Stimulated activated naive CD8-positive, alpha-beta T cell treated with anti-CD3 and anti-CD28 coated beads, Interleukin-15, Interleukin-2, amounts not matched to agents 100 U/mL and 50 U/mL, for 24 hours (primary cell): Measurements from ENCODE around the gene C2CD5.
"Not testable (repeated sequence)": the region's sequence is repeated elsewhere in the genome, so short reads cannot be mapped to it uniquely, and the experiment has no call there.

ENCODE experiments used
- ATAC-seq: fragments of 150-1000 bp; cut with Tn5 transposase; one replicate; pipeline ENCODE4 v1.10.0; 2021
- DNase-seq: peaks from one replicate; pipeline ENCODE4 v3.0.0; 2021

C2CD5 gene

GRCh38 chr12:22536346-22536945 is 7.9 kb downstream of the C2CD5 start:
- DNase-seq (no peak), ATAC-seq (no peak)

DNA sequence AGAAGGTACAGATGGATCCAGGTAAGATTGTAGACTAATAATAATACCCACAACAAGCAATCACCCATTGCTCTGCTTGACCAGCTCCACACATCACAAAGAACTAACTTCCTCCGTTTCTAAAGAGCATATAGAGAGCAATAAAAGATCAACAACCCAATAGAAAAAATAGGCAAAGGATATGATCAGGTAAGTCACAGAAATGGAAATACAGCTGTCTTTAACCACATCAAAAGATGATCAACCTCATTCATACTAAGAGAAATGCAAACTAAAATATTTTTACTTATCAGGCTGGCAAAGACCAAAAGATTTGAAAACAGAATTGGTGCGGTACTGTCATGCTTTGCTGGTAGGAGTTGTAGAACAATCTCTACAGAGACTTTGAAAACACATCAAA is 8.9 kb downstream of the C2CD5 start:
- no peak for ATAC-seq
- DNase-seq: no peak

DNA sequence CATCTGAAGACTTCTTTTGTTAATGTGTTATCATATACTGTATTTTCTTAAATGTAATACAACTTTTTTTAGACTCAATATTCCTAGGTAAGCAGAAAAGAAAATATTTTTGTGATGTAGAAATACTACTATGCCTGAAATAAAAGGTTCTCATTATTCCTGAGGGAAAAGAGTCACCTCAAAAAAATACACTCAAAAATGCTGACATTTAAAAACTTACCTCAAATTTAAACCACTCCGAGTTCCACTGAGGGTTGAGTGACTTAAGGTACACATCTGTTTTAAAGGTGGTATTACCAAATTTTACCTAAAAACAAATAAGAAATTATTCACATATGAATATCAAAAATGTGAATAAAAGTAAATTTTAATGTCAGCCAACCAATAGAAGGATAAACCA is 9.3 kb downstream of the C2CD5 start:
- DNase-seq (no peak), ATAC-seq (no peak)

DNA sequence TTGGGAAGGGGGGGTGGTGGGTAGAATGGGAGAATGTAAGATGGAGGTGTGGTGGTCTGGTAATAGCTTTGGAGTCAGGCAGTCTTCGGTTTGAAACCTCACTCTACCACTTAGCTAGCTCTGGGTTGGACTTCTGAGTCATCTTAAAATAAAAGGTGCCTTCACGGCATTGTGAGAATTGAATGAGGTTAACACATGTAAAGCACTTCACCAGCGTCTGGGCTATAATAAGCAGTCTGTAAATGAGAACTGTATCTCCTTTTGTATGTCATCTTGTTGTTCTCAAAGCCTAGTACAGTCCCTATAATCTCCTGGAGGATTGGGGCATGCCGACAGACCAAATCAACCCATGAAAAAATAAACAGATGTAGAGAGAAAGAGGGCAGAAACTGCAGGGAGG is 11.2 kb downstream of the C2CD5 start:
- no peak for ATAC-seq
- no peak for DNase-seq

GRCh38 chr12:22532317-22532716 is 12.0 kb downstream of the C2CD5 start:
- no peak for ATAC-seq
- DNase-seq: no peak

GRCh38 chr12:22531205-22531604 is 13.1 kb downstream of the C2CD5 start:
- DNase-seq (no peak), ATAC-seq (no peak)

GRCh38 chr12:22529281-22530060 is 14.9 kb downstream of the C2CD5 start:
- ATAC-seq: peak; percentile 66

GRCh38 chr12:22527999-22528398 is 16.3 kb downstream of the C2CD5 start:
- no peak for ATAC-seq
- no peak for DNase-seq

More at GRCh38 chr12:22529281-22530060, 14.9 kb downstream of the C2CD5 start:
- DNase-seq: no peak

DNA sequence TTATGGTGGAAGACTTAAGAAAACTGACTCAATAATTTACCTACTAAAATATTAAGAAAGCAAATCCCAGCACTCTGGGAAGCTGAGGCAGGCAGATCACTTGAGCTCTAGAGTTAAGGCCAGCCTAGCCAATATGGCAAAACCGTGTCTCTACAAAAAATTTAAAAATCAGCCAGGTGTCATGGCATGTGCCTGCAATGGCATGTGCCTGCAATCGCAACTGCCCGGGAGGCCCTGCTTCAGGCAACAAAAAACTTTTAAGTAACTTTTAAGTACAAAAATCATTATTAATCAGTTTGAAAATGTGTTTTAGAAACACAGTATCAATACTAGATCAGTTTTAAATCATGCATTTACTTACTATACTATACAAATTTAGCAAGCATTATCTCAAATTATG is 17.5 kb downstream of the C2CD5 start:
- ATAC-seq (no peak), DNase-seq (no peak)

DNA sequence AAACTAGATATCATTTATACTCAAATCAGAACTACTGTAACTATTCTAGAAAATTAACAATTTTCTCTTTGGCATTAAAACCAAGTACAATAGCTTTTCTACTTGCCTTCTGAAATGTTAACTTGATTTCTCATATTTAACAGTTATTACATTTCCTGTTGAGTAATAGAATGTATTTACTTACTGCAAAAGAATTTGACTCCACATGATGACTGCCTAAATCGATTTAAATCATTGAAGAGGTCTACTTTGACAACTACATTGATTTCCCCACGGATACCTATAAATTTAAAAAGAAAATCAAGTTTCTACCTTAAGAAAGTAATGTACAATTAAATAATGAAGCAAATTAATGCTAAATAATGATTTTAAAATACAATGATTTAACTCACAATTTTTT is 18.9 kb downstream of the C2CD5 start:
- no peak for ATAC-seq
- no peak for DNase-seq

- ATAC-seq: no peak
Measured at GRCh38 chr12:22518998-22519397, 25.3 kb downstream of the C2CD5 start.

DNA sequence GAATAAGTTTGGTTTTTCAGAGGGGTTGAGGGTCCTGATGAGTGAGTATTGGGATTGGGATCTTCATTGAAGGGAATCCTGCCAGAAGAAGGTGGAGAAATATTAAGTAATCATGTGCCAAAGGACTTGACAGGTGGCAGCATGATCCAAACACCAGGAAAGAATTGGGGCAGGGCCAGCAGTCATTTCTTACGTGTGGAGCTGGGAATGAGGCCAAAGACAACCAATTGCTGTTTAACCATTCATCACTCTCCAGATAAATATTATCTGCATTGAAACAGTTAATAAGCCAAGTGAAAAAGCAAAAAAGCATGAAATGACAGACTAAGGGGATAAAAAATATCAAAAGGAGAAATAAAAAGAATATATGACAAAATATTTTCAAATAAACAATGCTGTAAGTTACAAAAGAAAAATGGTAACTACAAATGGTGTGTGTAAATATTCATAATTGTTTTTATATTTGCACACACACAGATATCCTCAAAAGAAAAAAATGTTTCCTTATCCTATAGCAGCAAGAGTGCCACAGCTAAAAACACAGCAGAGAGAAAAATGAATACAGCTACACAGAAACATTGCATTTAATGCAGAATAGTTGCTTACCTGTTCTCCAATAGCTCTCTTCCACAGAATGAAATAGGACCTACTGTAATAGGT is 26.2 kb downstream of the C2CD5 start:
- no peak for DNase-seq
- ATAC-seq: no peak

More at GRCh38 chr12:22518998-22519397, 25.3 kb downstream of the C2CD5 start:
- DNase-seq: no peak

DNA sequence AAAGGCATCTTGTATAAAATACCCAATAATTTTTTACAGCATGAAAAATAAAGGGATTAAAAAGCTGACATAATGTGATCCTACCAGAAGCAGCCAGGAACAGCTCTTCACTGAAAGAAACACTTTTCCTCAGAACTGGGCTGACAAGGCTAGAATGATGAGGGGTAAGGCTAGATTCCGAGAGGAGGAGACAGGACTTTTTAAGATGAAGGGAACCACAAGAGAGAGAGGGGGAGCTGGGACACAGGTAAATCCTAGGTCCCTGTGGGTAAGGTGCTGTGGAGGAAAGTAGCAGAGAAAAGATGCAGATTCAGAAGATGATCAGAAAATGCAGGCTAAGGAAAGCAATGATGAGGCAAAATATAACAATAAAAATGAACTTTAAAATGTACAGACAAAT is 29.5 kb downstream of the C2CD5 start:
- no peak for ATAC-seq
- DNase-seq: no peak

GRCh38 chr12:22505826-22506225 is 38.5 kb downstream of the C2CD5 start:
- no peak for ATAC-seq
- no peak for DNase-seq

DNA sequence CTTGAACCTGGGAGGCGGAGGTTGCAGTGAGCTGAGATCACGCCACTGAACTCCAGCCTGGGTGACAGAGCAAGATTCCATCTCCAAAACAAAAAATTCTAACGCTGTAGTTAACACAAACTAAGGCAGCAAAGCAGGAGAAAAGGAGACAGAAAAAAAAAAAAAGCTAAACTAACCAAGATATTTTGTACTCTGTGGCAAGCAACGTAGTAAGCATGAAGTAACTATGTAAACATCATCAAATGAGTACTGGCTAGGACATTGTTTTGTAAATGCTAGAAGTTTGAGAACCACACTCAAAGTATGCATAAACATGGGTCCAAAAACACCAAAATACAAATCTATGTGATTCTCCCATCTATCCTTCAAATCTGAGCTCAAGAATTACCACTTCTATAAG is 44.2 kb downstream of the C2CD5 start:
- DNase-seq (no peak), ATAC-seq (no peak)

- DNase-seq (no peak), ATAC-seq (no peak)
Measured at GRCh38 chr12:22499445-22499844, 44.9 kb downstream of the C2CD5 start.

DNA sequence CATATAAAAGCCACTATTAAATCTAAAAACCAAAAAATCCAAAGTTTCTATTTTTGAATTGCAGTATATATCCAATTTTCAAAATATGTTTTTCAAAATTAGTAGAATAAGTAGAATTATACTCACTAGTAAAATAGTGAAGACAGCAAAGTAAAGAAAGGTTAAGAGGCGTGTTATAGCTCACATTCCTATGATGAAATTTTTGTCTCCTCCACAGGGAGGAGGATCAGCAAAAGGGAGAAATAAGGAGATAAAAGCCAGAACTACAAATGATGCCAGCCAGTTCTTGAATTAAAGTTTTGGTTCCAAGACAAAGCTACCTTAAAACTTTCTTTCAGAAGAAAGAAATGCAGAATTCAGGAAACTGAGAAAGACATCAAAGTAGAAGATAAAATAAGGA is 50.0 kb downstream of the C2CD5 start:
- ATAC-seq (no peak), DNase-seq (no peak)

DNA sequence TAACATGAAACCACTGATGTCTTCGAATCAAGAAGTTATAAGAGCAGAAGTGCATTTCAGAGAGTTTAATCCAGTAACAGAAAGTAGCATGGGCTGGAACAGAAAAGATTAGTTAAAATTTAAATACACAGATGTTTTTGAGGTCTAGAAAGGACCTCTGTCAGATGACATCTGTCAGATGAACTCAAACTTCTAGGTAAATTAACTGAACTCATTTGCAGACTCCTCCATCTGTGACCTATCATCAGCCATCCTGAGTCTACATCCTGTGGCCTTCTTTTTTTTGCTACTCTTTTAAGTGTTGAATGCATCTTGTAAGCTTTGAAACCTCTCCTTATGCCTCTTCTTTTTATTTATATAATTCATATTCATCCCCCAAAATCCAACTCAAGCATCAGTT is 53.3 kb downstream of the C2CD5 start:
- DNase-seq (no peak), ATAC-seq (no peak)

DNA sequence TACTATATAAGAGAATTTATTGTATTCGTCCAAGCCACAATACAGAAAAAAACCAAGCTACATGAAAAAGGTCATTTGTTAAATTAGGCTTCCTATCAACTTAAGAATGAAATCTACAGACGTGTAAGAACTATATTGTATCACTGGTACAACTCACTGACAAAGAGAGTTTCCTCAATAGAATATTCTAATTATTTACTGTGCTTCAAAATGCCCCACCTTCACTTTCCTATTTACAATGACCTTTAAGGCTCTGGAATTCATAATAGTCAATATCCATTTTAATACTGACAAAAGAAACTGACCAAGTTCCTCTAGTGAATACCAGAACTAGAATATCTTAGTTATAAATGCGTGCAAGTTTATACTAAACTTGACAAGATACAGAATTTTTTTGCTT is 55.9 kb downstream of the C2CD5 start:
- DNase-seq (no peak), ATAC-seq (no peak)

- ATAC-seq, DNase-seq: not testable (repeated sequence)
Measured at GRCh38 chr12:22487683-22488082, 56.7 kb downstream of the C2CD5 start.

DNA sequence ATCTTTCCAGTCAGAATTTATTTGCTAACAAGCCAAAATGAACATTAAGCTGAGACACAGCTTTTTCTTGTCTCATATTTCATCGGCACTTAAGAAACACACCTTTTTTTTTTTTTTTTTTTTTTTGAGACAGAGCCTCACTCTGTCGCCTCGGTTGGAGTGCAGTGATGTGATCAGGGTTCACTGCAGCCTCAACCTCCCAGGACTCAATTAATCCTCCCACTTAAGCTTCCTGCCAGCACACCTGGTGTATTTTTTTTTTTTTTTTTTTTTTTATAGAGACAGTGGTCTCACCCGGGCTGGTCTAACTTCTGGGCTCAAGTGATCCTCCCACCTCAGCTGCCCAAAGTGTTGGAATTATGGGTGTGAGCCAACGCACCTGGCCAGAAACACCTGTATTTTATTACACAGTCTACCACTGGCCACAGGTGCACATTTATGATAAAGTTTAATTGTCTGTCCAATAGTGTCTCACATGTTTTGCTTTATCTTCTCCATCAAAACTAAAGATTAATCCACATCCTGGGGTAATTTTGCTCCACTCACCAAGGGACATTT is 62.7 kb downstream of the C2CD5 start:
- no peak for ATAC-seq
- DNase-seq: no peak

DNA sequence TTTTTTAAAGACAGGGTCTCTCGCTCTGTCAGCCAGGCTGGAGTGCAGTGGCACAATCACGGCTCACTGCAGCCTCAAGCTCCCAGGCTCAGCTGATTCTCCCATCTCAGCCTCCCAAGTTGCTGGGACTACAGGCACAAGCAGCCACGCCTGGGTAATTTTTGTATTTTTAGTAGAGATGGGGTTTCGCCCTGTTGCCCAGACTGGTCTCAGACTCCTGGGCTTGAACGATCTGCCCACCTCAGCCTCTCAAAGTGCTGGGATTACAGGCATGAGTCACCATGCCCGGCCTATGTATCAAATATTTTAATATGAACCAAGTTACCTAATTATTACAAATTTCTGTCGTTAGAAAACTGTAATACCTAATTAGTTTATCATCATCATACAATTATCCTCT is 63.5 kb downstream of the C2CD5 start:
- not testable (repeated sequence) for DNase-seq, ATAC-seq

DNA sequence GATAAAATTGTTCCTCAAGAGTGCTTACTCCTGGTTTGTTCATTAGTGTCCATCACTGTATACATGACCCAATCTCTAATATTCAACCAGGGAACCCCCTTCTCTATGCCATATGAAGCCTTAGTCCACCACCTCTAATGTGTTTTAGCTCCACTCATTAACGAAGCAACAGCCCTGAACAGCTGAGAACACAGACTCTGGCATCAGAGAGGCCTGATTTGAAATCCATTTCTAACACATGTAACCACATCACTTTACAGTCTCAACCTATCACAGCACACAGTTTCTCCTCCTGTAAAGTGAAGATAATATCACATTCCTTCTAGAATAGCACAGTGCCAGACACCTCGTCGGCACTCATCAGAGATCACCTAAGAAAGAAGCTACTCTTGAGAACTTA is 64.3 kb downstream of the C2CD5 start:
- DNase-seq (no peak), ATAC-seq (no peak)
